GM12878 (cell line): ENCODE results near the gene CFAP97. TPM values are rescaled to one million over a fixed set of nuclear protein-coding genes. Genes with fewer than 3 reads are reported as not detected.
A peak's percentile ranks its signal among the peaks of the same experiment; 100 is the strongest.

ENCODE experiments used
- ATAC-seq: fragments of 200-7000 bp; cut with Tn5 transposase; 3 replicates; pipeline ENCODE4 v1.9.1; 2020; ENCODE audit warnings: mild to moderate bottlenecking, moderate library complexity
- BruUV-seq: library from RNA; stranded (reverse); fragments of 400-500 nt; replicated peaks from 2 replicates; lab custom pipeline; 2021; lab: Mats Ljungman, UMichigan
- CTCF ChIA-PET: fragments of 300-600 bp; sonication (Branson Sonifier 250); formaldehyde crosslinking; extraction: SDS; loops from one replicate; lab custom pipeline; 2021; ENCODE audit warnings: inconsistent platforms; lab: Yijun Ruan, JAX
- POLR2A ChIA-PET: fragments of 350-600 bp; formaldehyde crosslinking; extraction: SDS; loops from one replicate; lab custom pipeline; 2021; ENCODE audit warnings: inconsistent platforms; lab: Charles Lee
- RAD21 ChIA-PET: fragments of 300-600 bp; sonication (Branson Sonifier 250); formaldehyde crosslinking; loops from one replicate; lab custom pipeline; 2023; ENCODE audit warnings: antibody characterized with exemption; ENCODE audit not compliant: unreplicated experiment; lab: Charles Lee
- SMC1A ChIA-PET: fragments of 300-600 bp; sonication (Branson Sonifier 250); formaldehyde crosslinking; loops from one replicate; lab custom pipeline; 2023; ENCODE audit not compliant: unreplicated experiment, uncharacterized antibody; lab: Charles Lee
- DNase-seq: peaks from one replicate; pipeline ENCODE4 v3.0.0-alpha.2; 2011; ENCODE audit warnings: low read depth, low spot score
- FAIRE-seq: peaks from 3 replicates; lab custom pipeline; 2011; peaks lifted over from hg19 to GRCh38; lab: Jason Lieb, UNC
- H2AFZ ChIP-seq: 2 replicates; pipeline ENCODE4 v1.6.0; 2011; ENCODE audit warnings: low read depth, low read length, control low read depth; ENCODE audit not compliant: control insufficient read depth
- H3K27ac ChIP-seq: 2 replicates; pipeline ENCODE4 v1.5.1; 2011; ENCODE audit warnings: control low read depth; ENCODE audit not compliant: control insufficient read depth, insufficient read depth
- H3K27me3 ChIP-seq, 2 experiments: replicated peaks in 1 of 2; 2 replicates each; pipeline versions ENCODE4 v1.6.0 to v1.6.1; 2011; ENCODE audit warnings: low read length in 1 of 2; ENCODE audit not compliant: control insufficient read depth in 2 of 2, insufficient read depth in 2 of 2
- H3K36me3 ChIP-seq, 2 experiments: 2 replicates each; pipeline ENCODE4 v1.5.1; 2011; ENCODE audit warnings: low read length in 1 of 2; ENCODE audit not compliant: control insufficient read depth in 2 of 2, insufficient read depth in 2 of 2
- H3K4me1 ChIP-seq: 2 replicates; pipeline ENCODE4 v1.6.1; 2011; ENCODE audit warnings: mild to moderate bottlenecking, low read length, moderate library complexity, mixed read lengths; ENCODE audit not compliant: control insufficient read depth, insufficient read depth
- H3K4me2 ChIP-seq: 2 replicates; pipeline ENCODE4 v1.6.0; 2011; ENCODE audit warnings: control low read depth; ENCODE audit not compliant: control insufficient read depth, insufficient read depth
- H3K4me3 ChIP-seq: fragments of 200-600 bp; sonication (generic); 2 replicates; pipeline ENCODE4 v1.5.1; 2016
- H3K79me2 ChIP-seq: 2 replicates; pipeline ENCODE4 v1.6.0; 2011; ENCODE audit warnings: low read length; ENCODE audit not compliant: control insufficient read depth, insufficient read depth
- H3K9ac ChIP-seq: 2 replicates; pipeline ENCODE4 v1.8.0; 2011; ENCODE audit warnings: low read length, control low read depth, mixed read lengths; ENCODE audit not compliant: control insufficient read depth, insufficient read depth
- H3K9me3 ChIP-seq: replicated peaks from 3 replicates; pipeline ENCODE4 v1.5.1; 2011; ENCODE audit warnings: mild to moderate bottlenecking, low read length; ENCODE audit not compliant: control insufficient read depth, insufficient read depth
- H4K20me1 ChIP-seq: 2 replicates; pipeline ENCODE4 v1.6.0; 2011; ENCODE audit not compliant: control insufficient read depth, insufficient read depth
- E2F4 ChIP-seq: IDR thresholded peaks from 2 replicates; pipeline ENCODE4 v1.6.1; 2012; ENCODE audit warnings: low read depth, low read length, improper control_type of control experiment
- EGR1 ChIP-seq, 2 experiments: IDR thresholded peaks; 1 replicate in 1 of 2; 2 replicates in 1 of 2; pipeline ENCODE4 v1.6.1; 2011 to 2012; ENCODE audit warnings: low read depth in 2 of 2, low read length in 2 of 2, borderline replicate concordance in 1 of 2, mild to moderate bottlenecking in 1 of 2, moderate library complexity in 1 of 2
- GABPA ChIP-seq: IDR thresholded peaks from 2 replicates; pipeline ENCODE4 v1.6.1; 2014; ENCODE audit warnings: antibody characterized with exemption, low read depth, mild to moderate bottlenecking, inconsistent platforms
- GATAD2B ChIP-seq: fragments of 450-650 bp; conservative IDR thresholded peaks from 2 replicates; pipeline ENCODE4 v1.6.1; 2017; ENCODE audit warnings: low read depth, mild to moderate bottlenecking, moderate library complexity
- HCFC1 ChIP-seq: fragments of 150-350 bp; IDR thresholded peaks from 2 replicates; pipeline ENCODE4 v1.6.1; 2014; ENCODE audit warnings: low read length
- HDGF ChIP-seq: fragments of 450-650 bp; IDR thresholded peaks from 2 replicates; pipeline ENCODE4 v1.6.1; 2016; ENCODE audit warnings: antibody characterized with exemption
- IRF4 ChIP-seq: IDR thresholded peaks from 2 replicates; pipeline ENCODE4 v1.6.1; 2011; ENCODE audit warnings: low read depth, low read length
- JUND ChIP-seq: IDR thresholded peaks from 2 replicates; pipeline ENCODE4 v1.6.1; 2012; ENCODE audit warnings: low read depth, mild to moderate bottlenecking, low read length, improper control_type of control experiment, moderate library complexity
- NBN ChIP-seq: fragments of 450-650 bp; IDR thresholded peaks from 2 replicates; pipeline ENCODE4 v1.6.1; 2016
- NKRF ChIP-seq: fragments of 450-650 bp; conservative IDR thresholded peaks from 2 replicates; pipeline ENCODE4 v1.6.1; 2017; ENCODE audit warnings: mild to moderate bottlenecking, moderate library complexity
- RAD21 ChIP-seq: IDR thresholded peaks from 2 replicates; pipeline ENCODE4 v1.6.1; 2011; ENCODE audit warnings: mild to moderate bottlenecking, low read depth, low read length, moderate library complexity; ENCODE audit not compliant: insufficient read depth
- RAD51 ChIP-seq: fragments of 450-650 bp; IDR thresholded peaks from 2 replicates; pipeline ENCODE4 v1.6.1; 2016; ENCODE audit warnings: moderate library complexity, mild to moderate bottlenecking, inconsistent platforms
- RELA ChIP-seq: fragments of 450-650 bp; IDR thresholded peaks from 2 replicates; pipeline ENCODE4 v1.8.0; 2014; ENCODE audit warnings: borderline replicate concordance; ENCODE audit not compliant: partially characterized antibody
- SREBF2 ChIP-seq: IDR thresholded peaks from 2 replicates; pipeline ENCODE4 v1.6.1; 2012; ENCODE audit warnings: mild to moderate bottlenecking, low read length
- STAT1 ChIP-seq: fragments of 450-650 bp; conservative IDR thresholded peaks from 2 replicates; pipeline ENCODE4 v1.6.1; 2014; ENCODE audit warnings: antibody characterized with exemption, mild to moderate bottlenecking
- YBX1 ChIP-seq: fragments of 450-650 bp; IDR thresholded peaks from 2 replicates; pipeline ENCODE4 v1.6.1; 2016; ENCODE audit warnings: antibody characterized with exemption
- ZNF207 ChIP-seq: fragments of 450-650 bp; IDR thresholded peaks from 2 replicates; pipeline ENCODE4 v1.6.1; 2014; ENCODE audit warnings: antibody characterized with exemption, mild to moderate bottlenecking, borderline replicate concordance
- ZNF24 ChIP-seq: fragments of 450-650 bp; IDR thresholded peaks from 2 replicates; pipeline ENCODE4 v1.6.1; 2017; ENCODE audit warnings: antibody characterized with exemption, mild to moderate bottlenecking
- ZNF384 ChIP-seq: IDR thresholded peaks from 2 replicates; pipeline ENCODE4 v1.6.1; 2012; ENCODE audit warnings: low read depth, mild to moderate bottlenecking, low read length, improper control_type of control experiment, borderline replicate concordance
- WGBS: methylation state at CpG from one replicate; pipeline ENCODE4 v1.1.6; 2016; ENCODE audit warnings: low lambda C conversion rate; ENCODE audit not compliant: insufficient replicate concordance, insufficient coverage; ENCODE audit errors: missing lambda C conversion rate; 5-methylcytosine and 5-hydroxymethylcytosine counted together
- in situ Hi-C: fragments of 300-500 bp; cut with MboI; formaldehyde crosslinking; loops from 9 replicates; pipeline ENCODE4 v1.14.3; 2018; ENCODE audit warnings: mixed read lengths
- intact Hi-C: fragments of 100-400 bp; cut with micrococcal nuclease; formaldehyde crosslinking; loops from one replicate; pipeline ENCODE4 v1.14.2; 2022; ENCODE audit not compliant: unreplicated experiment
- polyA plus RNA-seq, 11 experiments: library from polyadenylated mRNA; depleted of rRNA in 4 of 11; unstranded in 6 of 11; stranded (reverse) in 5 of 11; fragments of >200 nt; fragmentation: Nextera tagmentation in 4 of 11; fragmentation: Illumina TruSeq in 1 of 11; extraction: Ambion mirVana in 4 of 11; extraction: Trizol in 1 of 11; gene quantifications; 1 replicate in 1 of 11; 2 replicates in 10 of 11; pipeline versions ENCODE4 v1.2.1 to v1.2.3, GENCODE V29; 2011 to 2016; ENCODE audit warnings: inconsistent platforms in 2 of 11, missing spikeins in 2 of 11, low read depth in 1 of 11
- total RNA-seq, 4 experiments: library from RNA; depleted of rRNA in 3 of 4; stranded (reverse); fragments of >200 nt in 3 of 4; fragmentation: Illumina TruSeq in 1 of 4; extraction: Trizol in 1 of 4; gene quantifications; 2 replicates each; pipeline versions ENCODE4 v1.2.1 to v1.2.3, GENCODE V29; 2013 to 2021

Gene CFAP97
- total and polyA plus RNA-seq, 10 of the 15 experiments (the other 5 are each of a cell fraction or from before 2014, with no cell fraction given) = 26.4 to 62.7 (median 48.0) TPM

- TF ChIP-seq JUND (no peak), NBN (0 out of 2 replicates have a peak, but pooled peaks have one; percentile 46), GATAD2B (peak; percentile 66; the same call in 1 of the 2 replicates), E2F4 (no peak), RAD51 (no peak), STAT1 (no peak)
These were observed 38.2 kb downstream of the CFAP97 start (continued) for GRCh38 chr4:185165605-185166063.

- H2AFZ ChIP-seq = no peak overlapping the region
- H3K4me1 ChIP-seq = no peaks in the 10 kb centered on the region
- H3K79me2 ChIP-seq = no peaks in the 10 kb centered on the region
- no peaks in the 10 kb centered on the region for H3K9me3 ChIP-seq
- H3K27me3 ChIP-seq = no peaks in the 10 kb centered on the region
- no peak for DNase-seq
- H3K4me3 ChIP-seq = no peak overlapping the region
- no peak overlapping the region for H3K27ac ChIP-seq
- BruUV-seq = no TSS peak
- H4K20me1 ChIP-seq = no peaks in the 10 kb centered on the region
- H3K9ac ChIP-seq = no peak overlapping the region
- SMC1A ChIA-PET = interaction anchor here (0.8 to 1.6 kb wide), 3 partner anchors 9 to 11 kb away, joined by 3 to 5 read pairs (median 4); partner anchors contain the start of gene SLC25A4
- in situ Hi-C loops = no loop called here
- no peak for FAIRE-seq
- peaks cover 0 to 10% of the 10 kb centered on the region in 2 experiments; a peak in 1 of 4 replicates for H3K36me3 ChIP-seq
- H3K4me2 ChIP-seq = no peak overlapping the region
- RAD21 ChIA-PET = interaction anchor here (1.2 kb wide), 1 partner anchor 155 kb away, joined by 5 read pairs; no protein-coding TSS in a partner anchor
- POLR2A ChIA-PET = no interaction called here
- TF ChIP-seq YBX1 (no peak), GABPA (no peak), NKRF (no peak), SREBF2 (no peak), RAD21 (no peak), ZNF384 (no peak), ZNF207 (no peak), ZNF24 (no peak), EGR1 (IDR thresholded peaks at IDR 0.05; ENCODE audit: borderline replicate concordance in 1 of 2, low read depth in 2 of 2, low read length in 2 of 2) (no peak), HCFC1 (no peak), HDGF (no peak), RELA (no peak), IRF4 (no peak)
- intact Hi-C loops = no loop called here
- no peak for ATAC-seq
- CTCF ChIA-PET = interaction anchor here (0.6 to 2.7 kb wide), 4 partner anchors 11 to 647 kb away, joined by 3 to 9 read pairs (median 5); no protein-coding TSS in a partner anchor
- 40% methylated on average over 1 of the region's 1 CpG for WGBS
These were observed 52.5 kb downstream of the CFAP97 start for GRCh38 chr4:185151296-185151695.
